ENCODE measurements around the gene TOPAZ1. TPM values are rescaled to one million over a fixed set of nuclear protein-coding genes. Genes with fewer than 3 reads are reported as not detected.

Gene TOPAZ1
- total and polyA plus RNA-seq, 2 of the 8 experiments (the other 6 are each of a cell fraction or from before 2014, with no cell fraction given): not detected

DNA sequence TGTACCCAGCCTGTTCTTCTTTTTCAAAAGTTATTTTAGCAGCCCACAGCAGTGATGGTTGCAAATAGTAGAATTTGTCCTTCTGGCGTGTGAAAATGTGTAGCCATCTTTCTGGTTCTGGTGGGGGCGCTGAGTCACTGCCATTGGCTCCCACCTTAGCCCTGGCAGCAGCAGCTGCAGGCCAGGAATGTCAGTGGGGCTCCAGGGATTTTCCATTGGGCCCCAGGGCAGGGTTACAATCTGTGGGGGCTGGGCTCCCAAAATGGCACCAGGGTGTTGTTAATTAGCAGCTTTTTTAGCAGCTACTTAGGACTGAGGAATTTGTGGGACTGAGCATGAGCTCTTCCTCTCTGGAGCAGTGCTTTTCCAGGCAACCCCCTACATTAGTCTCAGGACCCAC is 38.9 kb downstream of the TOPAZ1 start:
- Histone ChIP-seq H3K23me2 (ENCODE audit: low read depth, low read length) (0 out of 2 replicates have a peak, but pooled peaks cover 2% of the 10 kb centered on the region), H3K27ac (ENCODE audit: low read depth, low read length) (no peak overlapping the region), H3K56ac (replicated peaks; ENCODE audit: insufficient read length, low read depth, low read length) (no peak overlapping the region), H2AK5ac (ENCODE audit: low read depth, low read length) (no peak overlapping the region), H3K4ac (replicated peaks; ENCODE audit: insufficient read length, low read depth, low read length) (no peak overlapping the region), H3K79me2 (ENCODE audit: control insufficient read depth in 1 of 2, insufficient read depth in 2 of 2, low read length in 2 of 2) (no peaks in the 10 kb centered on the region), H4K91ac (replicated peaks; ENCODE audit: insufficient read length, low read length) (no peak overlapping the region), H2BK120ac (replicated peaks; ENCODE audit: low read depth, low read length) (no peak overlapping the region), H2AFZ (ENCODE audit: low read length) (peak overlapping the region; percentile 88), H2BK20ac (ENCODE audit: low read length) (no peak overlapping the region), H3K4me3 (ENCODE audit: extremely low read depth in 1 of 4, insufficient read depth in 2 of 4, low read depth in 3 of 4, low read length in 4 of 4) (no peak overlapping the region), H4K5ac (ENCODE audit: insufficient read length, low read depth, low read length) (no peak overlapping the region), H4K8ac (ENCODE audit: extremely low read depth, insufficient read depth, low read length) (no peak overlapping the region), H3K4me2 (ENCODE audit: insufficient read depth in 1 of 2, low read depth in 2 of 2, low read length in 2 of 2) (no peak overlapping the region), H3K9me3 (ENCODE audit: insufficient read depth in 2 of 2, low read depth in 1 of 2, low read length in 1 of 2) (no peaks in the 10 kb centered on the region), H3K23ac (ENCODE audit: insufficient read length) (no peak overlapping the region), H3K36me3 (ENCODE audit: control insufficient read depth in 2 of 4, insufficient read depth in 4 of 4, low read length in 3 of 4) (no peaks in the 10 kb centered on the region), H3K27me3 (replicated peaks in 1 of 4; ENCODE audit: control insufficient read depth in 3 of 4, extremely low read depth in 1 of 4, insufficient read depth in 3 of 4, low read length in 3 of 4) (no peaks in the 10 kb centered on the region), H2BK12ac (ENCODE audit: low read depth, low read length) (no peak overlapping the region), H2BK15ac (ENCODE audit: low read length) (no peak overlapping the region), H3K9ac (replicated peaks in 1 of 4; ENCODE audit: extremely low read depth in 1 of 4, low read depth in 3 of 4, low read length in 3 of 4) (no peak overlapping the region), H3K79me1 (ENCODE audit: low read depth, low read length) (no peaks in the 10 kb centered on the region), H2BK5ac (ENCODE audit: low read depth, low read length) (0 out of 2 replicates have a peak overlapping the region, but pooled peaks have one; percentile 16), H4K20me1 (replicated peaks in 1 of 2; ENCODE audit: control insufficient read depth in 1 of 2, insufficient read depth in 2 of 2, low read length in 2 of 2) (no peaks in the 10 kb centered on the region), H3K4me1 (replicated peaks in 1 of 4; ENCODE audit: control insufficient read depth in 3 of 4, insufficient read depth in 4 of 4, low read length in 3 of 4) (peaks cover 0 to 2% (median 0%) of the 10 kb centered on the region in 4 experiments; a peak in 1 of 7 replicates), H3K14ac (ENCODE audit: insufficient read length) (no peak overlapping the region), H3K18ac (ENCODE audit: extremely low read depth, low read length) (no peak overlapping the region)
- no peak for FAIRE-seq
- ChIA-PET POLR2A (ENCODE audit: partially characterized antibody) (no interaction called here), CTCF (ENCODE audit: partially characterized antibody) (interaction anchor here (0.7 to 1.1 kb wide), 3 partner anchors 29 to 1379 kb away, joined by 3 to 4 read pairs (median 3); no protein-coding TSS in a partner anchor)
- 76% methylated on average over 2 of the region's 2 CpGs; no CpG with 5 or more reads in 1 of the 2 experiments for WGBS, 2 experiments (ENCODE audit: extremely low coverage in 1 of 2, insufficient coverage in 1 of 2, insufficient read length in 1 of 2, insufficient replicate concordance in 2 of 2, low coverage in 1 of 2, low lambda C conversion rate in 2 of 2, missing lambda C conversion rate in 1 of 2)
- DNase-seq (ENCODE audit: low read depth in 1 of 2, low spot score in 2 of 2): peak; percentile 1 to 46
- TF ChIP-seq TEAD4 (IDR thresholded peaks at IDR 0.05; ENCODE audit: low read depth, low read length): peak; percentile 34; the same call in 1 of the 2 replicates
- TF ChIP-seq CBX5 (IDR thresholded peaks at IDR 0.05; ENCODE audit: low read depth, low read length): no peak
- TF ChIP-seq CTBP2 (IDR thresholded peaks at IDR 0.05; ENCODE audit: borderline replicate concordance, insufficient read depth, insufficient read length, low read length): no peak
- TF ChIP-seq SP1 (IDR thresholded peaks at IDR 0.05; ENCODE audit: low read depth, low read length): 0 out of 2 replicates have a peak, but pooled peaks have one; percentile 18
- TF ChIP-seq CHD2 (IDR thresholded peaks at IDR 0.05; ENCODE audit: low read length): no peak
- peak; percentile 40 for TF ChIP-seq ASH2L (IDR thresholded peaks at IDR 0.05; ENCODE audit: low read length)
- peak; percentile 27 to 31; a peak in 3 of 4 replicates for TF ChIP-seq RAD21 (IDR thresholded peaks at IDR 0.05 in 1 of 2, conservative IDR thresholded peaks at IDR 0.05 in 1 of 2; ENCODE audit: low read depth in 2 of 2, low read length in 2 of 2)
- no peak for TF ChIP-seq EP300 (IDR thresholded peaks at IDR 0.05; ENCODE audit: borderline replicate concordance in 1 of 2, low read depth in 2 of 2, low read length in 2 of 2)
- TF ChIP-seq, protein P1, sequence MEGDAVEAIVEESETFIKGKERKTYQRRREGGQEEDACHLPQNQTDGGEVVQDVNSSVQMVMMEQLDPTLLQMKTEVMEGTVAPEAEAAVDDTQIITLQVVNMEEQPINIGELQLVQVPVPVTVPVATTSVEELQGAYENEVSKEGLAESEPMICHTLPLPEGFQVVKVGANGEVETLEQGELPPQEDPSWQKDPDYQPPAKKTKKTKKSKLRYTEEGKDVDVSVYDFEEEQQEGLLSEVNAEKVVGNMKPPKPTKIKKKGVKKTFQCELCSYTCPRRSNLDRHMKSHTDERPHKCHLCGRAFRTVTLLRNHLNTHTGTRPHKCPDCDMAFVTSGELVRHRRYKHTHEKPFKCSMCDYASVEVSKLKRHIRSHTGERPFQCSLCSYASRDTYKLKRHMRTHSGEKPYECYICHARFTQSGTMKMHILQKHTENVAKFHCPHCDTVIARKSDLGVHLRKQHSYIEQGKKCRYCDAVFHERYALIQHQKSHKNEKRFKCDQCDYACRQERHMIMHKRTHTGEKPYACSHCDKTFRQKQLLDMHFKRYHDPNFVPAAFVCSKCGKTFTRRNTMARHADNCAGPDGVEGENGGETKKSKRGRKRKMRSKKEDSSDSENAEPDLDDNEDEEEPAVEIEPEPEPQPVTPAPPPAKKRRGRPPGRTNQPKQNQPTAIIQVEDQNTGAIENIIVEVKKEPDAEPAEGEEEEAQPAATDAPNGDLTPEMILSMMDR (IDR thresholded peaks at IDR 0.05; ENCODE audit: control extremely low read depth in 1 of 3, insufficient read depth in 1 of 3, low read depth in 1 of 3, low read length in 3 of 3): no peak

All from H1 (cell line).